GM10266 (cell line): Measurements from ENCODE around the gene GP5.

Source experiments
- DNase-seq: peaks from one replicate; pipeline ENCODE4 v3.0.0; 2012; ENCODE audit errors: extremely low spot score
- CTCF ChIP-seq: IDR thresholded peaks from 2 replicates; pipeline ENCODE4 v1.5.1; 2012; ENCODE audit warnings: mild to moderate bottlenecking, low read depth; ENCODE audit not compliant: control insufficient read depth, insufficient read depth; ENCODE audit errors: missing control alignments

GP5 gene

GRCh38 chr3:194373028-194373427, 26.0 kb downstream of the GP5 start:
- DNase-seq, result no peak
- no peak for TF ChIP-seq CTCF

- no peak for TF ChIP-seq CTCF
- no peak for DNase-seq
Observed at GRCh38 chr3:194370753-194371152, 28.3 kb downstream of the GP5 start.

GRCh38 chr3:194369522-194370279, 29.4 kb downstream of the GP5 start, which contains the start of gene LRRC15:
Gene LRRC15, minus strand, starts transcription at chr3:194369743. Its CDS starts 8,700 bp downstream, at chr3:194361043.
- DNase-seq, result no peak
- no peak for TF ChIP-seq CTCF

GRCh38 chr3:194368918-194369317, 30.1 kb downstream of the GP5 start:
- DNase-seq, result no peak
- no peak for TF ChIP-seq CTCF

- DNase-seq, result no peak
- TF ChIP-seq CTCF, result no peak
Observed at GRCh38 chr3:194367992-194368841, 30.8 kb downstream of the GP5 start.

- no peak for TF ChIP-seq CTCF
- DNase-seq, result no peak
Observed at GRCh38 chr3:194365978-194366490, 33.0 kb downstream of the GP5 start.
